ELR (cell line): ENCODE measurements around the gene MEIOB.
"Not testable (repeated sequence)": the region's sequence is repeated elsewhere in the genome, so short reads cannot be mapped to it uniquely, and the experiment has no call there.

ENCODE experiments used
- DNase-seq: peaks from one replicate; pipeline ENCODE4 v3.0.0-alpha.2; 2015; ENCODE audit warnings: low read depth

MEIOB gene

GRCh38 chr16:1906846-1907165, 34.8 kb upstream of the MEIOB start:
- no peak for DNase-seq

GRCh38 chr16:1906055-1906845, 34.3 kb upstream of the MEIOB start:
- no peak for DNase-seq

GRCh38 chr16:1903845-1904840, 32.2 kb upstream of the MEIOB start:
- DNase-seq: no peak

GRCh38 chr16:1903220-1903574, 31.2 kb upstream of the MEIOB start:
- DNase-seq: no peak

- DNase-seq: no peak
Measured at GRCh38 chr16:1902547-1903219, 30.7 kb upstream of the MEIOB start.

GRCh38 chr16:1900452-1900774, 28.4 kb upstream of the MEIOB start:
- DNase-seq: no peak

- no peak for DNase-seq
Measured at GRCh38 chr16:1899641-1900451, 27.9 kb upstream of the MEIOB start.

GRCh38 chr16:1897692-1898091, 25.7 kb upstream of the MEIOB start:
- not testable (repeated sequence) for DNase-seq

GRCh38 chr16:1895949-1896675, 24.1 kb upstream of the MEIOB start:
- no peak for DNase-seq

GRCh38 chr16:1895068-1895467, 23.1 kb upstream of the MEIOB start:
- no peak for DNase-seq

- DNase-seq: no peak
Measured at GRCh38 chr16:1890708-1891050, 18.7 kb upstream of the MEIOB start.

GRCh38 chr16:1890024-1890707, 18.2 kb upstream of the MEIOB start:
- DNase-seq: no peak

GRCh38 chr16:1887711-1888354, 15.9 kb upstream of the MEIOB start:
- no peak for DNase-seq

- DNase-seq: no peak
Measured at GRCh38 chr16:1884889-1885288, 12.9 kb upstream of the MEIOB start.

GRCh38 chr16:1884155-1884760, 12.3 kb upstream of the MEIOB start:
- peak; percentile 42 for DNase-seq

GRCh38 chr16:1881172-1881571, 9.2 kb upstream of the MEIOB start:
- DNase-seq: not testable (repeated sequence)

GRCh38 chr16:1879477-1879876, 7.5 kb upstream of the MEIOB start:
- no peak for DNase-seq

GRCh38 chr16:1878256-1878655, 6.3 kb upstream of the MEIOB start:
- DNase-seq: no peak

GRCh38 chr16:1877804-1878203, 5.8 kb upstream of the MEIOB start:
- DNase-seq: no peak

GRCh38 chr16:1877089-1877488, 5.1 kb upstream of the MEIOB start:
- no peak for DNase-seq
